IMR-90 (cell line): ENCODE results near the gene IGHMBP2. TPM values are rescaled to one million over a fixed set of nuclear protein-coding genes. Genes with fewer than 3 reads are reported as not detected.

Experiments used
- ATAC-seq: fragments of 200-7000 bp; cut with Tn5 transposase; 2 replicates; pipeline ENCODE4 v1.9.1; 2020; ENCODE audit warnings: low read depth, mild to moderate bottlenecking, moderate library complexity
- BruUV-seq: library from RNA; stranded (reverse); fragments of 400-500 nt; replicated peaks from 2 replicates; lab custom pipeline; 2021; lab: Mats Ljungman, UMichigan
- CTCF ChIA-PET: fragments of 300-600 bp; formaldehyde crosslinking; extraction: SDS; loops from one replicate; lab custom pipeline; 2021; ENCODE audit warnings: antibody characterized with exemption; lab: Yijun Ruan, JAX
- POLR2A ChIA-PET: fragments of 300-600 bp; sonication (Branson Sonifier 250); formaldehyde crosslinking; loops from one replicate; lab custom pipeline; 2022; ENCODE audit warnings: antibody characterized with exemption; ENCODE audit not compliant: unreplicated experiment; lab: Charles Lee
- DNase-seq: peaks from one replicate; pipeline ENCODE4 v3.0.0; 2013
- H2AFZ ChIP-seq: replicated peaks from 2 replicates; pipeline ENCODE3; 2013; ENCODE audit warnings: low read length, mild to moderate bottlenecking; ENCODE audit not compliant: poor library complexity
- H2AK5ac ChIP-seq: 2 replicates; pipeline ENCODE4 v1.6.1; 2013; ENCODE audit warnings: low read depth, low read length, inconsistent platforms
- H2AK9ac ChIP-seq: replicated peaks from 2 replicates; pipeline ENCODE3; 2013; ENCODE audit warnings: mild to moderate bottlenecking, low read depth, low read length, moderate library complexity; ENCODE audit not compliant: poor library complexity
- H2BK120ac ChIP-seq: 2 replicates; pipeline ENCODE4 v1.6.1; 2013; ENCODE audit warnings: low read depth, low read length, inconsistent platforms
- H2BK15ac ChIP-seq: 3 replicates; pipeline ENCODE4 v1.6.1; 2013; ENCODE audit warnings: low read depth, low read length, inconsistent platforms
- H2BK20ac ChIP-seq: 2 replicates; pipeline ENCODE4 v1.6.1; 2013; ENCODE audit warnings: low read depth, mild to moderate bottlenecking, inconsistent platforms, low read length, moderate library complexity
- H2BK5ac ChIP-seq: 2 replicates; pipeline ENCODE4 v1.6.1; 2013; ENCODE audit warnings: mild to moderate bottlenecking, low read depth, low read length, inconsistent platforms; ENCODE audit not compliant: poor library complexity, severe bottlenecking
- H3K14ac ChIP-seq: replicated peaks from 2 replicates; pipeline ENCODE4 v1.6.1; 2013; ENCODE audit warnings: low read depth, low read length, inconsistent platforms
- H3K18ac ChIP-seq: 2 replicates; pipeline ENCODE4 v1.6.1; 2013; ENCODE audit warnings: low read depth, low read length, control low read depth
- H3K23ac ChIP-seq: 2 replicates; pipeline ENCODE4 v1.6.1; 2013; ENCODE audit warnings: low read depth, low read length, inconsistent platforms
- H3K27ac ChIP-seq: 2 replicates; pipeline ENCODE4 v1.5.1; 2013; ENCODE audit warnings: mild to moderate bottlenecking, control low read depth, low read length; ENCODE audit not compliant: insufficient read depth
- H3K27me3 ChIP-seq: 2 replicates; pipeline ENCODE4 v1.6.1; 2013; ENCODE audit warnings: low read length; ENCODE audit not compliant: control insufficient read depth, insufficient read depth
- H3K36me3 ChIP-seq: 2 replicates; pipeline ENCODE4 v1.6.1; 2013; ENCODE audit warnings: low read length, mixed read lengths; ENCODE audit not compliant: control insufficient read depth, insufficient read depth
- H3K4ac ChIP-seq: 2 replicates; pipeline ENCODE4 v1.6.1; 2013; ENCODE audit warnings: low read depth, low read length, inconsistent platforms
- H3K4me1 ChIP-seq: 2 replicates; pipeline ENCODE4 v1.6.1; 2013; ENCODE audit warnings: low read length, mixed read lengths; ENCODE audit not compliant: control insufficient read depth, insufficient read depth
- H3K4me2 ChIP-seq: 2 replicates; pipeline ENCODE4 v1.6.1; 2013; ENCODE audit warnings: low read depth, mild to moderate bottlenecking, control low read depth, low read length, moderate library complexity
- H3K4me3 ChIP-seq: 2 replicates; pipeline ENCODE4 v1.5.1; 2013; ENCODE audit warnings: low read depth, mild to moderate bottlenecking, control low read depth, low read length, moderate library complexity; ENCODE audit not compliant: insufficient read depth
- H3K56ac ChIP-seq: 2 replicates; pipeline ENCODE4 v1.6.1; 2013; ENCODE audit warnings: low read length, inconsistent platforms; ENCODE audit not compliant: insufficient read depth; ENCODE audit errors: extremely low read depth
- H3K79me1 ChIP-seq, 2 experiments: 2 replicates each; pipeline ENCODE4 v1.6.1; 2013; ENCODE audit warnings: low read length in 2 of 2, inconsistent platforms in 1 of 2, low read depth in 1 of 2
- H3K9ac ChIP-seq: 2 replicates; pipeline ENCODE4 v1.6.1; 2013; ENCODE audit warnings: low read depth, low read length, control low read depth
- H3K9me1 ChIP-seq: 2 replicates; pipeline ENCODE4 v1.6.1; 2013; ENCODE audit warnings: low read length, inconsistent platforms; ENCODE audit not compliant: insufficient read depth
- H3K9me3 ChIP-seq: 2 replicates; pipeline ENCODE4 v1.6.1; 2013; ENCODE audit warnings: low read length; ENCODE audit not compliant: control insufficient read depth, insufficient read depth
- H4K20me1 ChIP-seq: 2 replicates; pipeline ENCODE4 v1.6.1; 2013; ENCODE audit warnings: low read length, inconsistent platforms; ENCODE audit not compliant: insufficient read depth
- H4K5ac ChIP-seq: 2 replicates; pipeline ENCODE4 v1.6.1; 2013; ENCODE audit warnings: mild to moderate bottlenecking, low read depth, low read length, control low read depth
- H4K8ac ChIP-seq, 2 experiments: 2 replicates each; pipeline ENCODE4 v1.6.1; 2013; ENCODE audit warnings: low read depth in 2 of 2, low read length in 2 of 2, control low read depth in 1 of 2, inconsistent platforms in 1 of 2
- H4K91ac ChIP-seq: 2 replicates; pipeline ENCODE4 v1.6.1; 2013; ENCODE audit warnings: low read depth, low read length, inconsistent platforms; ENCODE audit not compliant: insufficient read depth
- ELK1 ChIP-seq: fragments of 150-350 bp; IDR thresholded peaks from 2 replicates; pipeline ENCODE4 v1.6.1; 2016; ENCODE audit warnings: low read depth, mild to moderate bottlenecking, low read length, moderate library complexity, borderline replicate concordance
- MAZ ChIP-seq: IDR thresholded peaks from 2 replicates; pipeline ENCODE4 v1.6.1; 2012; ENCODE audit warnings: low read depth, mild to moderate bottlenecking, low read length, improper control_type of control experiment, moderate library complexity, borderline replicate concordance
- NFE2L2 ChIP-seq: fragments of 150-350 bp; IDR thresholded peaks from 2 replicates; pipeline ENCODE4 v1.6.1; 2016; ENCODE audit warnings: low read depth, mild to moderate bottlenecking, low read length
- SMC3 ChIP-seq: fragments of 150-350 bp; IDR thresholded peaks from 2 replicates; pipeline ENCODE4 v1.6.1; 2016; ENCODE audit warnings: low read depth, mild to moderate bottlenecking, antibody characterized with exemption, low read length, moderate library complexity
- WGBS, 2 experiments: methylation state at CpG; one replicate each; pipeline versions ENCODE4 v1.1.5 to v1.1.7; 2013; ENCODE audit warnings: missing lambda C conversion rate in 2 of 2; ENCODE audit not compliant: insufficient read length in 1 of 2; ENCODE audit errors: extremely low coverage in 2 of 2; 5-methylcytosine and 5-hydroxymethylcytosine counted together
- dilution Hi-C: fragments of 300-500 bp; cut with HindIII; formaldehyde crosslinking; loops from one replicate; pipeline ENCODE4 v1.14.3; 2018; ENCODE audit warnings: low sequenced_read_pairs; ENCODE audit not compliant: unreplicated experiment
- in situ Hi-C: fragments of 300-500 bp; cut with MboI; formaldehyde crosslinking; loops from 3 replicates; pipeline ENCODE4 v1.14.3; 2019; ENCODE audit warnings: low sequenced_read_pairs, inconsistent platforms, mixed read lengths
- intact Hi-C: fragments of 100-400 bp; cut with micrococcal nuclease; formaldehyde crosslinking; loops from 2 replicates; pipeline ENCODE4 v1.10.0; 2022
- polyA plus RNA-seq, 3 experiments: library from polyadenylated mRNA; depleted of rRNA; stranded (reverse); fragments of >200 nt; gene quantifications; 2 replicates each; pipeline ENCODE4 v1.2.3, GENCODE V29; 2012; ENCODE audit warnings: low replicate concordance in 1 of 3
- total RNA-seq: library from RNA; depleted of rRNA; stranded (reverse); fragments of >200 nt; gene quantifications from 2 replicates; pipeline ENCODE4 v1.2.3, GENCODE V29; 2012

Gene IGHMBP2
- total and polyA plus RNA-seq, 2 of the 4 experiments (the other 2 are of a cell fraction), result 4.5 to 11.1 TPM

- H3K4ac ChIP-seq, result no peak overlapping the region
- no peak overlapping the region for H2BK120ac ChIP-seq
- no peaks in the 10 kb centered on the region for H4K20me1 ChIP-seq
- H3K56ac ChIP-seq, result no peak overlapping the region
- no peak overlapping the region for H4K91ac ChIP-seq
- H4K8ac ChIP-seq, result no peak overlapping the region
- no CpG with 5 or more reads among the region's 2 CpGs for WGBS, 2 experiments
- no peaks in the 10 kb centered on the region; the same call in 1 of the 2 replicates for H3K9me3 ChIP-seq
- no TSS peak for BruUV-seq
- ChIA-PET POLR2A (no interaction called here), CTCF (no interaction called here)
- no peaks in the 10 kb centered on the region for H3K36me3 ChIP-seq
- no peak overlapping the region for H3K9ac ChIP-seq
- H4K5ac ChIP-seq, result no peak overlapping the region
- no peak overlapping the region for H3K23ac ChIP-seq
- H3K27ac ChIP-seq, result no peak overlapping the region
- no peak overlapping the region for H2AK9ac ChIP-seq
- ATAC-seq, result no peak
- no peak overlapping the region for H3K4me3 ChIP-seq
- H3K4me2 ChIP-seq, result no peak overlapping the region
- H2BK20ac ChIP-seq, result no peak overlapping the region
- no peaks in the 10 kb centered on the region for H3K79me1 ChIP-seq
- dilution Hi-C loops, result no loop called here
- no peaks in the 10 kb centered on the region for H3K9me1 ChIP-seq
- no peak overlapping the region for H2AK5ac ChIP-seq
- H2BK15ac ChIP-seq, result no peak overlapping the region
- intact Hi-C loops, result no loop called here
- H3K27me3 ChIP-seq, result peaks cover 37% of the 10 kb centered on the region
- TF ChIP-seq ELK1 (no peak), NFE2L2 (no peak), MAZ (no peak), SMC3 (no peak)
- H2BK5ac ChIP-seq, result no peak overlapping the region
- no peaks in the 10 kb centered on the region for H3K4me1 ChIP-seq
- no peak overlapping the region for H3K14ac ChIP-seq
- no peak for DNase-seq
- no peak overlapping the region for H3K18ac ChIP-seq
- in situ Hi-C loops, result no loop called here
- no peak overlapping the region for H2AFZ ChIP-seq
Observed at GRCh38 chr11:68982134-68982533, 78.4 kb downstream of the IGHMBP2 start.
